Islet of Langerhans (tissue), 1 donor: Measurements from ENCODE around the gene CCNQ.
"Not testable (repeated sequence)": the region's sequence is repeated elsewhere in the genome, so short reads cannot be mapped to it uniquely, and the experiment has no call there.

Experiments
- FAIRE-seq: peaks from one replicate; lab custom pipeline; 2011; peaks lifted over from hg19 to GRCh38; lab: Jason Lieb, UNC

The CCNQ gene

GRCh38 chrX:153623310-153624029 is 24.5 kb upstream of the CCNQ start:
- FAIRE-seq, result no peak

DNA sequence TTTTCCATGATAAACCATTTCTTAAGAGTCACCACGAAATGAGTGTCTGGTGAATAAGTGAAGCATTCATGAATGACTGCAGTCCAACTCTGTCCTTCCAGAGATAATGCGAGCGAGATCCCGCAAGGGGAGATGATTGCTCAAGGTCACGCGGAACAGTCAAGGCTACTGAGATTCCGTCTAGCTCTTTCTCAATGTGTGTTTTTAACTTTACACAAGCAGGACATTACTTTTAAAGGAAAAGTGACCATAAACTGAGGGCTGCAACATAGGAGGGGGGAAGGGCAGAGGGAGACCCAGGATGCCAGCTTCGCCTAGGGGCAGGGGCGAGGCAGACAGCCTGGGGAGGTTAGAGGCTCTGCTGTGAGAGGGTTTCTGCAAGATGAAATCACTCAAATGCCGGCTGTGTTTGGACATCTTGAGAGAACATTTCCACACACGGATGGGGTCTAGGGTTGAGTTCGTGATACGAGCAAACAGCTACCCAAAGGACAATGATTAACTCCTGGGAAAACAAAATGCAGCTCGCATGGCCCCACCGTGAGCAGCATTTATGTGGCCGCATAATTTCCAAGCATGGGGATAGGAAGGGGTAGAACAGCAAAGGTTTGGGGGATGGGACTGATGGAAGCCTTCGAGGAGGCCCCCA is 23.8 kb upstream of the CCNQ start:
- no peak for FAIRE-seq

GRCh38 chrX:153621949-153622598 is 23.1 kb upstream of the CCNQ start:
- no peak for FAIRE-seq

GRCh38 chrX:153620576-153620975 is 21.6 kb upstream of the CCNQ start:
- FAIRE-seq, result no peak

DNA sequence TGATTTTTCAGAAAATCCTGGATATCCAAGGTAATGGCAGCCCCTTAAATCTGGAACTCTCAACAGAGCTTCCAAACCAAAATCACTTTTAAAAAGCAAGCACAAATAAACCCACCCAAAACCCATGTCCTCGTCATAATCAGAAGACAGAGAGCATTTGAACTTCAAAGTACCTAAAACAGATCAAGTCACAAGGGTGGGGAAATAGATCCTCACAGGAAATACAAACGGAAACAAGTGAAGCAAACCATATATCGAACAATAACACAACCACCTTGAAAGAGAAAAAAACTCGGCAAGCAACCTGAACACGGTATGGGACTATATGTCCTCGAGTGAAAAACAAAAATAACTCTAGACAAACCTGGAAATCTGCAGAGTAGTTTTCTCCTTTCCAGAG is 15.9 kb upstream of the CCNQ start:
- no peak for FAIRE-seq

- FAIRE-seq, result no peak
Measured at GRCh38 chrX:153612413-153612812, 13.5 kb upstream of the CCNQ start.

- no peak for FAIRE-seq
Measured at GRCh38 chrX:153611298-153612095, 12.6 kb upstream of the CCNQ start.

DNA sequence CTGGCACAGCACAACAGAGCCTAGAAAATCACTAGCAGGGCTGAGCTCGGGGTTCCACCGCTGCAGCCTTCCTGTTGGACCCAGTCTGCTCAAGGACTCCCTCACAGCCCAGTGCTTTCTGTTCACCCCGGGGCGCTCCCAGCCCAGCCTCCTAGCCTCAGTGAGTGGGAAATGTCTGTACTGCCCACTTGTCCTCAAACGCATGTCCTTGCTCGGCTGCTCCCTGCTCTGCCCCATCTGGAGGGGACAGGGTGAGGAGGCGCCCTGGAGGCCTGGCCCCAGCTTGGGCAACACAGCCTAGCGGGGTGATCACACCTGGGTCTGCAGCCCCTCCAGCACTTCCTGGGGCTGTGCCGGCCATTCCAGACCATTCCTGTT is 11.9 kb upstream of the CCNQ start:
- no peak for FAIRE-seq

DNA sequence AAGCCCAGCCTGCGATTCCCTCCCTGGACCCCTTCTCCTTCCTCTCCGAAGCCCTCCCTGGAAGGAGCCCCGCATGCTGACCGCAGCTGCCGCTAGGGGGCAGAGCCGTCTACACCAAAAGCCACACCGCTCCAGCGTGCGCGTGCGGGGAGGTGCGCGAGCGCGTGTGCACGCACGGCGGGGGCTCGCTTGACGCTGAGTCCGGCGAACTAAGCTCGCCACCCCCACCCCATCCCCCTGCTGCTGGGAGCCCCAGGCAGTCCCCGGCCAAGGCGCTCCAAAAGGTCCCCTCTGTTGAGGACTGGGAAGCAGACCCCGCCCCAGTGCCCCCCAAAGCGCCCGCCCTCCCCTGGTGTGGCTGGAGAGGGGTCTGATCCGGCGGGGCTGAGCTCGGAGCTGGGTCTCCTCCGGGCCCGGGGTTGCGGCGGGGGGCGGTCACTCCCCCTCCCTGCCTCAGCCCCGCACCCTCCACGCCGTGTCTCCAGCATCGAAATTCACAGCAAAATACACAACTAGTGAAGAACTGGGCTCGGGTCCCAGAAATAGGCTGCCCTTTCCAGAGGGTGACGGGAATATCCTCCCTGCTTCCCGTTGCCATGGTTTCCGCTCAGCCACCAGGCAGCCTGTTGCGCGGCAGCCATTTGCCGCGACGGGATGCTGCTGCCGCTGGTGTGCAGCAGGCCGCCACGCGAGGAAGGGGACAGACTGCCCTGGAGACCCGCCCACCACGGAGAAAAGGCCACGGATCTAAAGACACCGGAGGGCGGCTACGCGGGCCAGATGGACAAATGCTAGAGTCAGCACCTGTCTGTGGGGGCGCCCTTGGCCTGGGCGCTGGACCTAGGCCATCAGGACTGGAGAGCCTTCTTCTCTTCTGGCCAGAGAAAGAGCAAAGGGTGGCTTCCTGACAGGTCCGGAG is 11.2 kb upstream of the CCNQ start:
- FAIRE-seq, result no peak

DNA sequence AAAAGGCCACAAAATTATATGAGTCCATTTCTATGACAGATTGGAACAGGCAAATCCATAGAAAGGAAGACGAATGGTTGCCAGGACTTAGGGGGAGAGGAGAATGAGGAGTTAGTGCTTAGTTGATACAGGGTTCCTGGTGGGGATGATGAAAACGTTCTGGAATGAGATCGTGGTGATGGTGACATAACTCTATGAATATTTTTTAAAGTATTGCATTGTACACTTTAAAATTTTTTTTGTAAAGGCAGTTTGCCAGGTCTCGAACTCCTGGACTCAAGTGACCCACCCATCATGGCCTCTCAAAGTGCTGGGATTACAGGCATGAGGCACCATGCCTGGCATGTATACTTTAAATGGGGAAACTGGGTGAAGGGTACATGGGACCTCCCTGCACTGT is 9.9 kb upstream of the CCNQ start:
- FAIRE-seq, result no peak

- FAIRE-seq, result no peak
Measured at GRCh38 chrX:153608376-153608775, 9.4 kb upstream of the CCNQ start.

DNA sequence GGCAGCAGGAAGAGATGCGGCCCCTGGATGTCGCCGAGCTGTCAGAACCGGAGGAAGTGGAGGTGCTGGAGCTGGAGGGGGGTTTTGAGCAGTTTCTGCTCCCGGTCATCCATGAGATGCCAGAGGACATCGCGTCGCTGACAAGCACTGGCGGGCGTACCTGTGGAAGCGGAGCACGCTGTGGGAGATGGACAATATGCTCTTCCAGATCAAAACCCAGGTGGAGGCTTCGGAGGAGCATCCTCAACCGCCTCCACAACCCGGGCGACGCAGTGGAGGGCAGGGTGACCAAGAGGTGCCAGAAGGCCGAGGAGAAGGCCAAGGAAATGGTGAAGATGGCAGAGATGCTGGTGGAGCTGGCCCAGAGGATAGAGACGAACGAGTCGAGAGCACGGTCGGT is 7.6 kb upstream of the CCNQ start:
- FAIRE-seq, result no peak

DNA sequence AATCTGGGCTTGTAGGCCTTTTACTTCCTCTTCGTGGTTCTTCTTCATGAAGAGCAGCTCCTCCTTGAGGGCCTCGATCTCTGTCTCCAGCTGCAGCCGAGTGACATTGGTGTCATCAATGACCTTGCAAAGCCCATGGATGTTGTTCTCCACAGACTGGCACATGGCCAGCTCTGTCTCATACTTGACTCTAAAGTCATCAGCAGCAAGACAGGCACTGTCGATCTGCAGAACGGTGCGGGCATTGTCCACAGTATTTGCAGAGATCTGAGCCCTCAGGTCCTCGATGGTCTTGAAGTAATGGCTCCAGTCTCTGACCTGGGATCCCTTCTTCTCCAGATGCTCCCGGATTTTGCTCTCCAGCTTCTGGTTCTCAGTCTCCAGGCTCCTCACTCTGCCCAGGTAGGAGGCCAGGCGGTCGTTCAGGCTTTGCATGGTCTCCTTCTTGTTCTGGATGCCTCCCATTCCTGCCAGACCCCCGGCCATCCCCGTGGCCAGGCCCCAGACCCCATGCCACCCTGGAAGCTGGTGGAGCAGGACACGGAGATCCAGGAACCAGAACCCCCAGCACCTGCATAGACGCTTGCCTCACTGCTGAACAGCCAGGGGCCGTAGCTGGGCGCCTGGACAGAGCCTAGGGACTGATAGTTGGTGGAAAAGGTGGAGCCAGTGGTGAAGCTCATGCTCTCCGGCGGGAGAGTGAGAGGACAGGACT is 5.9 kb upstream of the CCNQ start:
- FAIRE-seq, result not testable (repeated sequence)

DNA sequence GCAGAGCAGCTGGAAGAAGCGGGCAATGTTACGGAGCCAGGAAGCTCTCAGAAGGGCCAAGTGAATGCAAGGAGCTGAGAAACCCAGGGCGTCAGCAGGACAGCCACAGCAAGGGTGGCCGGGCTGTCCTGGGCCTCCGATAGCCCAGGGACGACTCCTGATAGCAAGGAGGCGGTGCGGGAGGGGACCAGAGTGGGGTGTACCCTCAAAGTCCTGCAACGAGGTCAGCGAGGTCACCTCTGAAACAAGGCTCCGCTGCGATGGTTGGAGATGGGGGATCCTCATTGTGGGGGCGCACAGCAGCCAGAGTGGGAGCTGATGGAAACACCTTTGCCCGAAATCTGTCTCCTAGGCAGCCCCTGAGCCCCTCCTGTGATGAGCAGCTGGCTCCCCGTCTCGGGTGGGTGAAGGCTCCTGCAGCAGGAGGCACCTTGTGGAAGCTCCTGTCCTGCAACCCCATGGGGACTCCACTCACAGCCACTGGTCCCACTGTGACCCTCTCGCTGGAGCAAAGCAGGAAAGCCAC is 4.3 kb upstream of the CCNQ start:
- no peak for FAIRE-seq

DNA sequence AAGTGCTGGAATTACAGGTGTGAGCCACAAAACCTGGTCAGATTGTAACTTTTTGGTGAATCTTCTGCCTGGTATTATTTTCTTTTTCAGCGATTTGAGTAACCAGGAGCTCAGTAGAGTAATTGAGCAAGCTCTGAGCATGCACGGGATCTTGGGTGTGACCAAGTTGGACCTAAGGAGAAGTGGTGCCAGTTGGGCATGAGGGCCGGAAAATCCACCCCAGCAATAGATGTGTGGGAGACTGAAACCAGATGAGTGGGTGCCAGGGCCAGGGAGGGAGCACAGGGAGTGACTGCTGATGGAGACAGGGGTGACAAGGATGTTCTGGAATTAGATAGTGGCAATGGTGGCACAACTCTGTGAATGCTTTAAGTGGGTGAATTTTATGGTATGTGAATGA is 3.7 kb upstream of the CCNQ start:
- no peak for FAIRE-seq

- no peak for FAIRE-seq
Measured at GRCh38 chrX:153601511-153602110, 2.7 kb upstream of the CCNQ start.

DNA sequence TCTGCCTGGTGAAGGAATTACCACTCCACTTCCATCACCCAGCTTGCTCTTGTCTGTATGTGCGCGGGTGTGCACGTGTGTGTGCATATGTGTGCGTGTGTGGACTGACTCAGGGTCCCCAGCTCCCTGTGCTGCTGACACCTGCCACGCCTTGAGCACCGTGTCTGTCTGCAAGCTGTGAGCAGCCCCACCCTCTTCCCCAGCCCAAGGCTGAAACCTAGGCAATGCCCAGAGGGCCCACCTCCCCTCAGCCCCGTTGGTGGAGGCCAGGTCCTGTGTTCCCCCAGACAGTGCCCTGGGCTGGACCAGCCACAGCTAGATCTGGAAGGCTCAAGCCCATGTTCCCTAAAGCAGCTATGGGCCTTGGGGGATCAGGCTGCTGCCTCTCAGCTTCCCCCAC is 2.0 kb upstream of the CCNQ start:
- no peak for FAIRE-seq

DNA sequence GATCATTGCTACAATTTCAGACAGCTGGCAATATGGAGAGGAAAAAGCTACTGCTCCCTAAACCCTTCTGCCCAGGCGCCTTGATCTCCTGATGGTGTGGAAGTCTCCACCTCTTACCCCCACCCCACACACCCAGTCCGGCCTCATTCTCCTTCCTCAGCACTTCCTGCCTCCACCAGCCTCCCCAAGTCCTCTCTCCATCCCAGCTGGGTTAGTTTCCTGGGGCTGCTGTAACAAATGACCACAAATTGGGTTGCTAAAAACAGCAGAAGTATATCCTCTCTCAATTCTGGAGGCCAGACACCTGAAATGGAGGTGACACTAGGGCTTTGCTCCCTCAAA is 1.1 kb upstream of the CCNQ start:
- no peak for FAIRE-seq

- no peak for FAIRE-seq
Measured at GRCh38 chrX:153599192-153600031, 473 bp upstream of the CCNQ start.
